Ammon's horn (tissue), 1 donor: ENCODE measurements around the gene CARD18.

Experiments used
- DNase-seq: peaks from one replicate; pipeline ENCODE4 v3.0.0-alpha.2; 2016; ENCODE audit warnings: low spot score

Gene CARD18, protein sequence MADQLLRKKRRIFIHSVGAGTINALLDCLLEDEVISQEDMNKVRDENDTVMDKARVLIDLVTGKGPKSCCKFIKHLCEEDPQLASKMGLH

DNA sequence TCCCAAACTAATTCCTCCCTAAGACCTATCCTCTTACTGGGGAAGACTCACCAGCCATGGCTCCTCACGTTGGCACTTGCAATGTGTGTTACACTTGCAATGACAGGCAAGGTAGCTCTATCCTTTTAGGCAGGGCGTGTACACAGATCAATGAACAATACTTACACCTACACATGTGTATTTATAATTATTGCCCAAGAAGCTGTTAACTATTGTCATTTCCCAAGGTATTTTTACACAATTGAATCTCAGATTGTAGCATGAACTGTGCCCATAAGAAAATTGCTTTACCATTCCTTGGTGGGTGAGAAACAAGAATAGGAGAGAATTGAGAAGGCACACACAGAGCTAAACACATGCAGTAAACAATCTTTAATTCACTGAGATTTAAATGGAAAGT lies at the start of gene CARD18:
Gene CARD18 (minus strand): TSS at position 101 of the 400 bp plus-strand sequence. CDS start 43 bp downstream, at position 58.
- DNase-seq: no peak

DNA sequence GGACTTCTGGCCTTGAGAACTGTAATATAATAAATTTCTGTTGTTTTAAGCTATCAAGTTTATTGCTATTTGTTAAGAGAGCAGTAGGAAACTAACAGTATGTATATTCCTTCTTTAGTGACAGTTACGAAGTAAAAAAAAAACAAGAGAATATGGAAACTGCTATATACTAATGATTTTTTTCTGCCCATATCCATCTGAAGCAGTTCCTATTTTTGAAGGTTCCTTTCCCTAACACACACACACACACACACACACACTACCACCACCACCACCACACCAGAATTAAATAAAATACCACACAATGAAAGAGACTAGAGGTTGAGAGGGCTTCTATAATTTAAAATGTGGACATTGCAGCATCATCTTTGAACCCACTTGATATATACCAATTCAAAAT lies 44.4 kb upstream of the CARD18 start:
- no peak for DNase-seq

DNA sequence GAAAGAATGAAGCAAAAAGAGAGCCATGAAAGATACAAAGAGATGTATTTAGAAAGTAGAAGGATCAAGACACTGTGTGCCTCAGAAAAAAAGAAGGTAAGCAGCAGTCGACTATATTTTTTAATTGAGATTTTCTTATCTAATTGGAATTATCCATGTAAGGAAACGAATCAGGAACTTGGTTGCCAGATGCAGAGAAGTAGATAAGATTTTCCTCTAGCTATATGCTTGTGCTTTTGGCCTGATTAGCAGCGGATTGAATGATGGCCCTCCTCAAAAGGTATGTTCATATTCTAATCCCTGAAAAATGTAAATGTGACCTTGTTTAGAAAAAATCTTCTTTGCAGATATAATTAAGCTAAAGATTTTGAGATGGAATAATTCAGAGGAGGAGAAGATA lies 43.9 kb upstream of the CARD18 start:
- DNase-seq: no peak

DNA sequence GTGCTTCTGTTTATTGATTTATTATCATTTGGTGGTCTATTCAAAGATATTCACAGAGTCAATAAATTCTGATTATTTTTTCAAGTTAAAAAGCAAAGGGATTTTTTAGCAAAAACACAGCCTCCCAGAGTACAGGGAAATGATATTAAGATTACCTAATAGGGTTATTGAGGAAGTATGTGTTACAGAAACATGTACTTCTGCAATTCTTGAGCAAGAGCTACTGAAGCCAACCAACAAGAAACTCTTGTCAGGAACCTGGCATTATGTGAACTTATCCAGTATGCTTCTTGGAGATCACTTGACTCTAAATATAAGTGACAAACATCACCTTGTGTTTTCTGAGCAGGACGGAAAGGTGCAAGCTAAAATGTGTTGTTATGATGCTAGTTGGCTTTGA lies 42.0 kb upstream of the CARD18 start:
- peak; percentile 42 for DNase-seq

DNA sequence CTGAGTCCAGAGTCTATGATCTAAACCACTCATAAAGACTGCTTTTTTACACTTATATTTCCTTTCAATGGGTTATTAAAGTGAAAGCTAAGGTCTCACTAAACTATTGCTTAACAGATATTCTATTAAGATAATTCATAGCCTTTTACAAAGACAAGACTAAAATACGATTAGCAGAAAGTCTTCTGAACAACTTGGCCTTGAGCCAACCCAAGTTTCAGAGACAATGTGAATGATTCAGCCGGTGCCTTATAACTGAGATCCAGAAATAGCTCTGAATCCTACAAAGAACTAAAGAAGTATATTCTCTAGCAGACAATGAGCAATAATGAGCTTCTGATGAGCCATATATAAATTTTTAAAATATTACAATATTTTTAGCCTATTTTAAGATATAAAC lies 41.5 kb upstream of the CARD18 start:
- DNase-seq: peak; percentile 32

DNA sequence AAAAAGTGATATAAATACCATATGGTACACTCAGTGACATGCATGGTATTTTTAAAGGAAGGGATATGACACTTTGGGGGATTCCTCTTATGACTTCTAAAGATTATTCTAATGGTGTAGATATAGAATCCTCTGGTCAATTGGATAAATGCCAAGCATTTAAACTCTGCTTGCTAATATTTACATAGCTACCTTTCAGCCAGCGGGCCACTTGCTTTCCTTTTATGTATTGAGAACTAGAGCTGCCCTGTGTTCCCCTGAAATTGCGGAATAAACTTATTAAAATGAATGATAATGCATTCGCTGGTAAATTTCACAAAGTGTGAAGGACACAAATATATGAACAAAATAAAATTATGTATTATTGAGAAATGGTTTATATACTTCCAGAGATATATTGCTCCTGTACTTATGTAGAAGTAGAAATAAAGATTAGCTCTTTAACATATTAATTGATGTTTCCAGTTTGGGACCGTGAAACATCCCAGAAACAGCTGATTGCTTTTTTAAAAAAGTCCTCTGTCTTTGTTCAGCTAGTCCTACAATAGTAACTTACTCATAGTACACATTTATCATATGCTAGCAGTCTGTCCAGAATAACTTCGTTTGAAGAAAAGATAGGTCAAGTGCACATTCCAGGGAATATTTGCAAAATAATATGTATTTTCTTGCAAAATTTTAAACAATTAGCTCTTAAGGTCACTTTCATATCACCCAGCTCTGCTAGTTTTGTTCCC lies 40.1 kb upstream of the CARD18 start:
- no peak for DNase-seq

DNA sequence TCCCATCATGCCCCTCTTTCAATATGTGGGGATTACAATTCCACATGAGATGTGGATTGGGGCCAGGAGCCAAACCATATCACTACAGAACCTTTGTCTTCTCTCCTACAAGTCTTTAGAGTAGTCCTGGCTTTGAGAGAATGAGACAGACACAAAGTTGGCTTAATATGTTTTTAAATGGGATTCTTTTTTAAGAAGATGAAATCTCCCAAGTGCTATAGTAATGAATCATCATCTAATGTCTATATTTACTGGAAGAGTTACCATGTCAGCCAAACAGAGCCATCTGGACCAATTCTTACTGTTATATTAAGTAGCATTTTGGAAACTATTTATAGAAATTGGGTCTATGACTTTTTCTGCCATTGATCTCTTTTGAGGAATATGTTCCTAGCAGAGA lies 38.1 kb upstream of the CARD18 start:
- no peak for DNase-seq

DNA sequence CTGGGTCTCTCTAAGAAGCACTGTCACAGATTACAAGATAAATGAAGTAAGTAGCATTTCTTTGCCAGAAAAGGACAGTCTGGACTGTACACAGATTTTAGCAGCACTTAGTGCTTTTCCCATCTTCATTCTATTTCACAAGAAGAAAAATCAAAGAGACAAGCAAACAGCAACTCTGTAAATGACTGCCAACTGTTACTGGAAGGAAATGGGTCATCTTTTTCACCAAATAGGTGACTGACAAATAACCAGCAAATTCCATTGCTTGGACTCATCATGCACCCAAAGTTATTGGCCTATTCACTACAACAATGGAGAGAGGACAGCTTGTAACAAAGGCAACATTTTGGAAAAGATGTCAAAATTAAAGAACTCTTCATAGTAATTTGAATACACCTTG lies 28.9 kb upstream of the CARD18 start:
- DNase-seq: no peak

DNA sequence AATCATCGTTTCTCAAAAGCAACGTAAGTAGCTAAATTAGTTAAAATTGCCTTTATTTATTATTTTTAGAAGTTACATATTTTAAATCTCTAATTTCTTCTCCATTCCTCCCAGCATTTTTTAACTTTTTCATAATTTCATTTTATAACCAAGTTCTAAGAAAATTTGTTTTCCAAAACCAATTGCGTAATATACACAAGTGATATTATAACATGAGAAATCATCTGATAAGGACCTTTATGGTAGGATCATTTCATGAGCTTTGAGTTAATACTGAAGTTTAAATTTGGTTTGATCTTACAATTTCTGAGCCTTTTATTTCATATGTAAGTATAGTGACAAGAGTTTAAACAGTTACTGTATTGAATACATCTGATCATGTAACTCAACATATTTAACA lies 27.7 kb upstream of the CARD18 start:
- DNase-seq: no peak

DNA sequence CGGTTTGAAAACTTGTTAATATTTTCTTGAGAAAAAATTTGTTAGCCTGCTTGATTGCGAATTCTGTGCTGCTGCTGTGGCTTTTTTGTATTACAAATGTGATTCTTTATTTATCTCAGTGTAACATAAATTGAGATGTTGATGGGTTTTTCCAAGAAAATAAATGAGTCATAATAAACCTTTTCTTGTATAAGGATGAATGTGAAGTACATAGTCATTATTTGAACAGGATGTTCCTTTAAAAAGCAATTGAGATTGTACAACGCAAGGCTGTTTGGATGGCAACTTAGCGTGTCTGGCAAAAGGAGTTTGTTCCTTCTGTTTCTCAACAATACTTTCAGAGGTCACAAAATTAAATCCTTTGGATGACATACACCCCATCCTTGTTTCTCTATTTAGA lies 24.6 kb upstream of the CARD18 start:
- DNase-seq: no peak

DNA sequence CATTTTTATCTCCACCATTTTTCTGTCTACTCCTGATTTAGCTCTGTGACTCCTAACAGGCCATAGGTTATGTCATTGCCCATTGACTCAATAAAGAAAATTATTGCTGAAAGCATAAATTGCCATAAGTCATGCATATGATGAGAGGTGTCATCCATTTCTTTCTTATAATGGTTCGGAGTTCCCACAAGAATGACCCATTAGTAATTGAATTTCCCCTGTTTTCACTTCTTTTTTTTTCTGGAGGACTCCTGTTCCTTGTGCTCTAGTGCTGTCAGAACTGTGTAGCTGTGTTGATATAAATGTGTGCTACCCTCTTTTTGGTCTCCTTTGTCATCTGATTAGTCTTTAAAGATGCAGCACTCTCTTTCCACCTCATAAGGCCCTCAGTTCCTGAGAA lies 22.9 kb upstream of the CARD18 start:
- DNase-seq: no peak

DNA sequence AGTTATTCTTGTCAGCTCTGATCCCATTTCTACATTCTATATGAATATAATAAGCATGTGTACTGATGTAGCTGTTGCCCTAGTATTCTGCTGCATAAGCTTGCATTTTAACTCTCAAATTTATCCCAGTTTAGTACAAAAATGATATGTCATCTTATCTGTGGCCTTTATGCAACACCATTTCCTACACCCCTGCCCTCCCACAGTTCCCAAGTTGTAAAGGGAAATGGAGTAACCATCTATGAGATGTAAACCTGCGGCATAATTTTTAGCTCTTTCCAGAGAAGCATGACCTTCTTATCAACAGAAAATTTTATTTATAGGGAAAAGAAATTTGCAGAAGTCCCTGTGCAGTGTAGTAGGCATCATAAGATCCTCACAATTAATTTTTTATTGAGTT lies 18.9 kb upstream of the CARD18 start:
- no peak for DNase-seq

DNA sequence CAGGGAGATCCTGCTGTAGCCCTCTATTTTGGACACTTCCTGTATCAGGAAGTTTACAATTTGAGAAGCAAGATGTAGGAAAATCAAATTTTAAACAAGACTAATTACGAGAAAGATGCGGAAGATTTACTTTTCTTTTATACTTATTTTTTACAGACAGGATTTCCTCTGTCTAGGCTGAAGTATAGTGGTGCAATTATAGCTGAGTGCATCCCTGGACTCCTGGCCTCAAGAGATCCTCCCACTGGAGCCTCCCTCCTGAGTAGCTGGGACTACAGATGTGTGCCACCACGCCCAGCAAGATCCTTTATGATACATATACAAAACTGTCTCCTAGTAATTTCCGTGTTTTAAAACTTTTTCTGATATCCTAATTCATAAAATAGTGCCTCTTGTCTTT lies 17.2 kb upstream of the CARD18 start:
- DNase-seq: no peak

DNA sequence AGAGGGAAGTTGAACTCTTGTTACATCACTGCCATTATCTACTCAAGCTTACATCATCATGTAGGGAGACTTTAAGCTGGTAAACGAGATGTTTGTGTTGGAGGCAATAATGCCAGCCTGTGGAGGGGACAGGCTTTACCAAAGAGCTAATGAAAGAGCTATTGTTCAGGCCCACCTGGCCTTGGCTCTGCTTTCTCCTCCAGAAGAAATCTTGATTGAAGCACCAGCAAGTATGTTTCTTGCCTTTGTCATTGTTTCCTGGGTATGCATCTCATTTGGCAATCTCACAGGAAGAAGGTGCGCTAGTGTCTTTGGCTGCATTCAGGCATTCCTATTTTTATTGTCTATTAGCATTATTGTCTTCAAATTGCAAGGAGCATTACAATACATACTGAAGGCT lies 16.7 kb upstream of the CARD18 start:
- no peak for DNase-seq

DNA sequence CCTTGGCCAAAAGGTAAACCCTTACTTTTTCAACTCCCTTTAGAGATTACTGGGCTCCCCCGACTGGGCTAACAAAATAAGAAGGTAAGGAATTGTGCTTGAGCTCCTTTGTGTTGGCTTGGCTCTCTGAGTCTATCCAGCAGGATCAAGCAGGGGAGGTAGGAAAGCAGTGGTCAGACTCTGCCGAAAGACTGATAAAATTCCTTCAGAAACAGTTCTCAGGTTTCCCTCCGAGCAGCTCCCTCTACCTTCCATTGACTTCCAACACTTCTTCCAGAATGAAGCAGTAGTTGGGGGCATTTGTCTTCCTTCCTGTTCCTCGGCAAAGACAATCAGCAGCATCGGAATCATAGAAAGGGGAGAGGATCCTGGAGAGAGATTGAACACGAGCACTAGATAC lies 16.1 kb upstream of the CARD18 start:
- DNase-seq: no peak

DNA sequence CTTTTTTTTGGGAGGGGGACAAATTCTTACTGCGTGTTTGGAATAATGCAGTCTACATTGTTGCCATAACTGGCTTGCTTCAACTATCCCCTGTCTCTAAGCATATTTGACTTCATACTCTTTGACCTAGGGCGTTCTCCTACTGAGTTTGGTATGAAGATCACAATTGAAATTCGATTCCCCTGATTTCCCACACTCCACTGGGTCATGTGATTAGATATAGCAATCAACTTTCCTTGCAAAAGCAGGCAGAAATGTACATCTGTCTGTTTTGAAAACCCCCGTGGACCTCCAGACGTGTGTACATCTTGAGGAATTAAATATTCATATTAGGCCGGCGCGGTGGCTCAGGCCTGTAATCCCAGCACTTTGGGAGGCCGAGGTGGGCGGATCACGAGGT lies 13.8 kb upstream of the CARD18 start:
- DNase-seq: no peak

DNA sequence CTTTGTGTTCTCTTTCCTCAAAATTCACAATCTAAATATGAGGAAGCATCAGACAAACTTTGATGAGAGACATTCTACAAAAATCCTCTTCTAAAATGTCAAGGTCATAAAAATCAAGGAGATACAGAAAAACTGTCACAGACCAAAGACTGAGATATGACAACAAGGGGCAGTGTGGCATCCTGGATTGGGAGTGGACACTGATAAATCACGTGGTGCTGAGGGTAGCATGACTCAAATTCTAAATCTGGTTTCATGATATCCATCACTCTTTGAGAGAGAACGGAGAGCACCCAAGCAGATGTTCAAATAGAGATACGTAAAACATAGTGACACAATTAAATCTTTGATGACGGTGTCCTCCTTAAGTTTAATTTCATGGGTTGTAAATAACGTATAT lies 13.0 kb upstream of the CARD18 start:
- DNase-seq: no peak

DNA sequence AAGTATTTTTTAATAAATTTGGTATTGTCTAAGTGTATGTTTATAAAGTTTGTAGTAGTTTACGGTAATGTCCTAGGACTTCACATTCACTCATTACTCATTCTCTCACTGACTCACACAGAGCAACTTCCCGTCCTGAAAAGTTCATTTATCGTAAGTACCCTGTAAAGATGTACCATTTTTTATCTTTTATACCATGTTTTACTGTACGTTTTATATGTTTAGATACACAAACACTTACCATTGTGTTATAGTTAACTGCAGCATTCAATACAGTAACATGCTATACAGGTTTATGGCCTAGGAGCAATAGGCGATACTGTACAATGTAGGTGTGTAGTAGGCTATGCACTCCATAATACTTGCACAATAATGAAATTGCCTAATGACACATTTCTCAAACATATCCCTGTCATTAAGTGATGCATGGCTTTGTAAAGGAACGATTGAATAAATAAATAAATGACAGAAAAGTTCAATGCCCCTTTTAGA lies 12.5 kb upstream of the CARD18 start:
- no peak for DNase-seq

DNA sequence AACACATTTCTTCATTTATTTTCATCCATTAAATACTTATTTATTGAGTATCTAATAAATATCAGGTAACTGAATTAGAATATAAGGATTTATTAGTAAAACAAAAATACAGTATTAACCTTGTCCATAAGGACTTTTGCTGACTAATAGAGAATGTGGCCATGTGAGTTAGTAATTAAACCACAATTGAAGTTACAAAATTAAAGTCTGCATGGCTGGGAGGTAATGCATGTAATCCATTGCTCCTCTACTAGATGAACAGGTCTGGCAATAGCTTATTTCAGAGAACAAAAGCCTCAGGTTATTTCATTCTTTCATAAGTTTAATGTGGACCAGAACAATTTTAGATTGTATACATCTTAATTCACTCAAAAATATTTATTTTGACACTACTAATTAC lies 9.9 kb upstream of the CARD18 start:
- no peak for DNase-seq

DNA sequence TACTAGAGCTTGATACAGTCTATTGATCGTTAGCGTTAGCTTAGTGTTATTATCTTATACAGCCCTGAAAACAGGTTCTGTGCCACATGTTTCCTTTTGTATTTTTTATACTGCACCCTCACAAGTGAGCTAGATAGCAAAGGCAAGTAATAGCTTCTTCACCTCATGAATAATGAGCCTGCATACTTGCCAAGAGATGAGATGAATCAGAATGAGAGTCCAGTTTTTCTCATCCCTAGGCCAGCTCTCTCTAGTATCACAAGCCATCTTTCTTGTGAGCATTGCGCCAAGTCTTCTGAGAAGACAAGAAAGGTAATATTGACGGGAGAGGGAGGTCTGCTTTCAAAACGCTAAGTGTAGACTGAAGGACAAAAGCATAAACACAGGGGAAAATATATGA lies 8.7 kb upstream of the CARD18 start:
- DNase-seq: no peak

DNA sequence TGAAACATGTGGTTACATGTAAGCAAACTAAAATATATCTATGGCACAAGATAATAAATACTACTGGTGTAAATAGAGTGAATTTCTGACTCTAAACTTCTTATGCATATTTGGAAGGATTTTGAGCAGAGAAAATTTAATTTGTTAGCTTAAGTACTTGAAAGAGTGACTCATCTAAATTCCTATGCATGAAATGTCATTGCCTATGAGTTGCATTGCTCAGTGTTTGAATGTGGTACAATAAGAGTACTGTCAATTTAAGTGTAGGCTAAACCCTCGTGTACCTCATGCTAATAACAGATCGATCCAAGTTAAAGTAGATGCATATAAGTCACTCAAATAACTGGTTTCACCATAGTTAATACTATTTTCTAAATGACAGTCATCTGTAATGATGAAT lies 5.3 kb upstream of the CARD18 start:
- DNase-seq: no peak

DNA sequence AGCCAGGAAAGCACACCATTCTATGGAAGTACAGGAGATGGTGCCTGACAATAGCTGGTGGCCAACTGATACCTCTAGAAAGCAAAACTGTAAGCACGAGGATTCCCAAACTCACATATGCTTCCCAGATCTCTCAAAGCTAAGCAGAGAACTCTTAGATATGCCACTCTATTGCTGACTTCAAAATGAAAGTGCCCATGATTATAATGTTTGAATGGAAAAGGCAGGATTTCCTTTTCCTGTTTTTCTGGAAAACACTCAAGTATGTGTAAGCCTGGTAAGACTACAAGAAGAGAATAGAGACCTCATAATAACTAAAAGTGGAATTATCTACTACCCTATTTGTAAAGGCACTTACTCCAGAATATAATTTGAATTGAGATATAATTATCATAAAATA lies 2.6 kb upstream of the CARD18 start:
- no peak for DNase-seq

DNA sequence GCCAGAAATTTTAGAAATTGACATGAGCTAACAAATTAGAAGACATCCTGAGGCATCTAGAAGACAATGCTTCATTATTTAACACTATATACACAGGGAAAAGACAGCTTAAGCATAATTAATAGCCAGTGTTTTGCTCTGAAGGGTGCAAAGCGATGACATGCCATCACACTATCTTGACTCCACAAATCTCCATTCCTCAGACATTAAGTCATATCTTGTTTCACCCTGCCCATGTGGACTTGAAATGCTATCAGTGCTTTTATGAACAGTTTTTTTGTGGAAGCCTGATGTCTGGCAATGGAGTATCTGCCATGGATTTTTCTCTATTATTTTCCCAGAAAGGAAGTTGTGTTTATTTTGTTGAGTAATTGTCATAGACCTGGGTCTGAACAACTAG lies 2.3 kb downstream of the CARD18 start:
- no peak for DNase-seq

DNA sequence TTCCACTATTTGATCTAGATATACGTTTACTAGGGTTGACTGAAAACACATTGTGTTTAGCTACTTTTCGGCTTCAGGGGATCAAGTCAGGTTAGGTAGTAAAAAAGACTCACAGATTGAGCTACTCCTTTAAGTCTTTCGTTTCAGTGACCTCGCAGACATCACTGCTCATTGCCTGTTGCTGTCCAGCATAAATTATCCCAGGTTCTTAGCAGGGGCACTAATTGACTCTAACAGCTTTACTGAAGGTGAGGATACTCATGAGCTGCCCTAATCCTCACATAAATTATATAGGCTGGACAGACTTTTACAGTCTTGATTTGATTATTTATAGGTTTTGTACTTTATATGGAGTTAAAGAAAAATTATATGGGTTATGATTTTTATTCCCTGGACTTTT lies 3.7 kb downstream of the CARD18 start:
- no peak for DNase-seq
